Ectodermal cell (in vitro differentiated cells): ENCODE measurements around the gene LTBP3.

Experiments
- H3K27ac ChIP-seq: 2 replicates; pipeline ENCODE4 v1.7.0; 2013; ENCODE audit warnings: mild to moderate bottlenecking, low read depth, low read length; ENCODE audit not compliant: insufficient read depth, poor library complexity, severe bottlenecking
- H3K27me3 ChIP-seq: 2 replicates; pipeline ENCODE4 v1.7.0; 2013; ENCODE audit warnings: mild to moderate bottlenecking, low read length; ENCODE audit not compliant: insufficient read depth, control insufficient read depth, poor library complexity, severe bottlenecking
- H3K36me3 ChIP-seq: one replicate; pipeline ENCODE4 v1.7.0; 2013; ENCODE audit warnings: low read length; ENCODE audit not compliant: control insufficient read depth, insufficient read depth
- H3K4me1 ChIP-seq: one replicate; pipeline ENCODE4 v1.7.0; 2013; ENCODE audit warnings: low read length; ENCODE audit not compliant: control insufficient read depth, insufficient read depth
- H3K4me3 ChIP-seq: 2 replicates; pipeline ENCODE4 v1.7.0; 2013; ENCODE audit warnings: low read depth, low read length, control low read depth; ENCODE audit not compliant: insufficient read depth
- H3K9me3 ChIP-seq: 2 replicates; pipeline ENCODE4 v1.7.0; 2013; ENCODE audit warnings: mild to moderate bottlenecking, low read length, moderate library complexity; ENCODE audit not compliant: control insufficient read depth
- WGBS, 2 experiments: methylation state at CpG; one replicate each; pipeline ENCODE4 v1.1.7; 2013; ENCODE audit warnings: missing lambda C conversion rate in 2 of 2; 5-methylcytosine and 5-hydroxymethylcytosine counted together

Gene LTBP3

DNA sequence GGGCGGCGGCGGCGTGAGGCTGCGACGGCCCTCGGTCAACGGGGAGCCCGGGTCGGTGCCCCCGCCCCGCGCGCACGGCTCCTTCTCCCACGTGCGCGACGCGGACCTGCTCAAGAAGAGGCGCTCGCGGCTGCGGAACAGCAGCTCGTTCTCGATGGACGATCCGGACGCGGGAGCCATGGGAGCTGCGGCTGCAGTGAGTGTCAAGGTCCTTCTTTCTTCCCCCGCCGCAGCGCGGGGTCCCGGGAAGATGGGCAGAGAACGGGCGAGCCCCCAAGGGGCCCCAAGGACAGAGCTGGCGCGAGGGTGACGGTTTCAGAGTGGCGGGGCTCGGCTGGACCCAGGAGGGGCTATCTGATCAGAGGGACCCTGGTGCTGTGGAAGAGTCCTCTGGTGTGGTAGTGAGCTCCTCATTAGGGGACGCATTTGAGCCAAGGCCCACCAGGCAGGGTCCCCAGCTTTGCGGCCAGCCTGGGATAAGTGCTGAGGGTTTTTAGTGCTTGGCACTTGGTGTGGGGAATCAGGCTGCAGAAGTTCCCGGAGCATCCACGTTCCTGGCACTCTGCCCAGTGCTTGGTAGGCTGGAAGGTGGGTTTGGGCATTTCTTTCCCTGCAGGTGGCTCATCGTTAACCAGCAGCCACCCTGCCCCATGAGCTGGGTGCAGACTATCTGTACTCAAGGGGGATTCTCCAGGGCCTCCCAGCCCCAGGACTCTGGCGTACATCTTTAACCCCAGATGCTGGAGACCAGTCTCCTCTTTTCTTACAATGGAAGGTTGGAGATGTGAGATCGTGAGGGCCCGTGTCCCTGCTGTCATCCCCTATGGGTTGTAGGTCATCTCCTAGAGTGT, 27.5 kb upstream of the LTBP3 start:
- no peaks in the 10 kb centered on the region for H3K9me3 ChIP-seq
- 68 to 69% methylated on average over 51 of the region's 51 CpGs for WGBS, 2 experiments
- no peaks in the 10 kb centered on the region for H3K36me3 ChIP-seq
- no peak overlapping the region for H3K4me3 ChIP-seq
- peaks cover 23% of the 10 kb centered on the region for H3K4me1 ChIP-seq
- H3K27me3 ChIP-seq = peaks cover 50% of the 10 kb centered on the region
- no peak overlapping the region for H3K27ac ChIP-seq

DNA sequence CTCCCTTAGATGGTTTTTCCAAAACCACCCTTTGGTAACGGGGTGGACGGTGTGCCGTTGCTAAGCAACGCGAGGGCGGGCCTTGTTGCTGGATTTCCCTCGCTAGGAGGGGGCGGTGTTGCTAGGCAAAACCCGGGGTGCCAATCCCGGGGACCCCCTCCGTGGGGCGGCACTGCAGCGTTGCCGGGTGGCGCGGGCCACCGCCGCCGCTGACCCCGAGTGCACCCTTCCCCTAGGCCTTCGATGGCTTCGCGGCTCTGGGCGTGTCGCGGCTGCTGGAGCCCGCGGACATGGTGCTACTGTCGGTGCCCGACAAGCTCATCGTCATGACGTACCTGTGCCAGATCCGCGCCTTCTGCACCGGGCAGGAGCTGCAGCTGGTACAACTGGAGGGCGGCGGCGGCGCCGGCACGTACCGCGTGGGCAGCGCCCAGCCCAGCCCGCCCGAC, 26.6 kb upstream of the LTBP3 start:
- peaks cover 43% of the 10 kb centered on the region for H3K27me3 ChIP-seq
- no peak overlapping the region for H3K27ac ChIP-seq
- peaks cover 23% of the 10 kb centered on the region for H3K4me1 ChIP-seq
- 45 to 50% methylated on average over 46 of the region's 46 CpGs for WGBS, 2 experiments
- no peaks in the 10 kb centered on the region for H3K36me3 ChIP-seq
- no peaks in the 10 kb centered on the region for H3K9me3 ChIP-seq
- peak overlapping the region; percentile 13 for H3K4me3 ChIP-seq

DNA sequence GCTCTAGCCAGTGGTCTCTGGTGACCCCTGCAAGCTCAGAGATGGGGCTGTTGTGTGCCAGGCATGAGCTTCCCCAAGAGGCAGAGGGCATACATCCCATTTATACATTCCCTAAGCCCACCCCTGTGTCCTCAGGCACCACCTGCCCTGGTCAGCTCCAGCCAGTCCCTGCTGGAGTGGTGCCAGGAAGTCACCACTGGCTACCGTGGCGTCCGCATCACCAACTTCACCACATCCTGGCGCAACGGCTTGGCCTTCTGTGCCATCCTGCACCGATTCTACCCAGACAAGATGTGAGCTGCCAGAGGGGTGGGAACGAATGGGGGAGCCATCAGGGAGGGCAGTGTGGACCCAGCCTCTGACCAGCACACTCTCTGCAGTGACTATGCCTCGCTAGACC, 25.9 kb upstream of the LTBP3 start:
- Histone ChIP-seq H3K4me1 (peaks cover 23% of the 10 kb centered on the region), H3K27ac (no peak overlapping the region), H3K4me3 (no peak overlapping the region), H3K27me3 (peaks cover 43% of the 10 kb centered on the region), H3K9me3 (no peaks in the 10 kb centered on the region), H3K36me3 (no peaks in the 10 kb centered on the region)
- WGBS, 2 experiments = 90 to 91% methylated on average over 8 of the region's 8 CpGs

DNA sequence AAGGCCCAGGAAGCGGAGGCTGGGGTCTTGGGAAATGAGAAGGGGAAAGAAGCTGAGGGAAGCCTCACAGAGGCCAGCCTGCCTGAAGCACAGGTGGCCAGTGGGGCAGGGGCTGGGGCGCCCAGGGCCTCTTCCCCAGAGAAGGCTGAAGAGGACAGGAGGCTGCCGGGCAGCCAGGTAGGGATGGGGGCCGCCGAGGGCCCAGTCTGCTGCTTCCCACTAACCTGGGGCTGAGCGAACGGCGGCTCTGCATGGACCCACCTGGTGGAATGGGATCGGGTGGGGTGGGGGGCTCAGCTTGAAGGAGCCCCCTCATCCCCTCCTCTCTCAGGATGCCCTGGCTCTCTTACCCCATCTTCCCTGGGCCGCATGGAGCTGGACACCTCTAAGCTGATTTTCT, 25.4 kb upstream of the LTBP3 start:
- H3K4me1 ChIP-seq = peaks cover 23% of the 10 kb centered on the region
- H3K9me3 ChIP-seq = no peaks in the 10 kb centered on the region
- no peak overlapping the region for H3K4me3 ChIP-seq
- 93 to 94% methylated on average over 10 of the region's 10 CpGs for WGBS, 2 experiments
- H3K36me3 ChIP-seq = no peaks in the 10 kb centered on the region
- peaks cover 43% of the 10 kb centered on the region for H3K27me3 ChIP-seq
- no peak overlapping the region for H3K27ac ChIP-seq

DNA sequence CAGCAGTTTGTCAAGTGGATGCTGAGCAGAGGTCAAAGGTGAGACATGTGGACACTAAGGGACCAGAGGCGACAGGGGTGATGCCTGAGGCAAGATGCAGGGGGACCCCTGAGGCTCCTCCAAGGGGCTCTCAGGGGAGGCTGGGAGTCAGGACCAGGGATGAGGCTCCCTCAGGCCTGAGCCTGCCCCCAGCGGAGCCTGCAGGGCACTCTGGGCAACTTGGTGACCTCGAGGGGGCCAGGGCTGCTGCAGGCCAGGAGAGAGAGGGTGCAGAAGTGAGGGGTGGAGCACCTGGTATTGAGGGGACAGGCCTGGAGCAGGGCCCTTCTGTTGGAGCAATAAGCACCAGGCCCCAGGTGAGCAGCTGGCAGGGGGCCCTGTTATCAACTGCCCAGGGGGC, 23.8 kb upstream of the LTBP3 start:
- Histone ChIP-seq H3K9me3 (no peaks in the 10 kb centered on the region), H3K36me3 (no peaks in the 10 kb centered on the region), H3K4me3 (no peak overlapping the region), H3K27ac (no peak overlapping the region), H3K4me1 (peaks cover 11% of the 10 kb centered on the region), H3K27me3 (peaks cover 46% of the 10 kb centered on the region)
- 89 to 94% methylated on average over 3 of the region's 3 CpGs for WGBS, 2 experiments

DNA sequence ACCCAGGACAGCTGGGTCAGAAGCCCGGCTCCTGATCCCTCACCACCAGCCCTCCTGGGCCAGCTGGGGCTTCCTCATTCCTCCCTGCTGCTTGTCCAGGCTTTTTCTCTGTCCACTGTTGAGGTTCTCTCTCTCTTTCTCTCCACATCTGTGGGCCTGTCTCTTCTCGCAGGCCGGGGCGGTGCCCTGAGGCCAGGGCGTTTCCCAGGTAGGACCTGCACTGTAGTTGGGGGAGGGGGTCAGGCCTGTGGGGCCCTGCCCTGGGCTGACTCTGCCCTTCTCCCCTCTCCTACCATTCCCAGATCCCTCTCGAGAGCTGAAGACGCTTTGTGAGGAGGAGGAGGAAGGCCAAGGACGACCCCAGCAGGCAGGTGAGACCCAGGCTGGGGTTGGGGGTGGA, 22.6 kb upstream of the LTBP3 start:
- WGBS, 2 experiments = 92 to 93% methylated on average over 7 to 8 of the region's 8 CpGs
- H3K9me3 ChIP-seq = no peaks in the 10 kb centered on the region
- peaks cover 50% of the 10 kb centered on the region for H3K27me3 ChIP-seq
- peaks cover 6% of the 10 kb centered on the region for H3K4me1 ChIP-seq
- no peak overlapping the region for H3K4me3 ChIP-seq
- no peak overlapping the region for H3K27ac ChIP-seq
- H3K36me3 ChIP-seq = no peaks in the 10 kb centered on the region

DNA sequence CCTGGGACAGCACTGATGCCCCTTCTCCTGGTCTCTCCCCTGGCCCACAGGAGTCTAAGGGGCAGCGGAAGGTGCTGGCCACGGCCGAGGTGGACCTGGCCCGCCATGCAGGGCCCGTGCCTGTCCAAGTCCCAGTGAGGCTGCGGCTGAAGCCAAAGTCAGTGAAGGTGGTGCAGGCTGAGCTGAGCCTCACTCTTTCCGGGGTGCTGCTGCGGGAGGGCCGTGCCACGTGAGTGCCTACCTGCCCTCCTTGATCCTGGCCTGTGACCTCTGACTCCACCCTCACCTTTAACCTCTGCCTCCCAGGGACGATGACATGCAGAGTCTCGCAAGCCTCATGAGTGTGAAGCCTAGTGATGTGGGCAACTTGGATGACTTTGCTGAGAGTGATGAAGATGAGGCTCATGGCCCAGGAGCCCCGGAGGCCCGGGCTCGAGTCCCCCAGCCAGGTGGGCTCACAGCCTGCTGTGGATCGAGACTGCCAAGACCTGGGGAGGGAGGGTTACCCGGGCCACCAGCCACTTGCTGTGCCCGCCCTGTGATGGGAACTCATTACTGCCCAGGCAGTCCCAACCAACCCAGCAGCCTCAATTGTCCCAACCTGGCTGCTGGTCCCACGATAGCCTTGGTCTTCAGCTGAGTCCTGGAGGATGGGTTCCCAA, 22.0 kb upstream of the LTBP3 start:
- Histone ChIP-seq H3K27me3 (peaks cover 50% of the 10 kb centered on the region), H3K4me1 (peaks cover 6% of the 10 kb centered on the region), H3K36me3 (no peaks in the 10 kb centered on the region), H3K27ac (no peak overlapping the region), H3K4me3 (no peak overlapping the region), H3K9me3 (no peaks in the 10 kb centered on the region)
- WGBS, 2 experiments = 93 to 94% methylated on average over 19 of the region's 19 CpGs

DNA sequence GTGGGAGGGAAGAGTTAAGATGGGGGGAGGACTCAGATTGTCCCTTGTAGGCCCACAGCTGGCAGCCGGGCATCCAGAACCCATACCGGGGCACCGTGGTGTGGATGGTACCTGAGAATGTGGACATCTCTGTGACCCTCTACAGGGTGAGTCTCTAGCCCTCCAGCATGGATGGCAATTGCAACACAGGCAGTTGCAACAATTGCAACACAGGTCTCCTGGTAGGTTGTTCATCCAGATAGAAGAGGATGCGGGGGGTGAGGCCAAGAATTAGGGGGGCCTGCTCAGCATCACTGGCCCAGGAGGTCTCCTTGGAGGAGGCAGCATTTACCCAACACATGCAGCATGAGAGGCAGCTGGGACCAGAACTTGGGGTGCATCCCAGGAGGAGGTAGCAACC, 21.1 kb upstream of the LTBP3 start:
- Histone ChIP-seq H3K27ac (no peak overlapping the region), H3K36me3 (no peaks in the 10 kb centered on the region), H3K27me3 (peaks cover 50% of the 10 kb centered on the region), H3K9me3 (no peaks in the 10 kb centered on the region), H3K4me3 (no peak overlapping the region), H3K4me1 (peaks cover 2% of the 10 kb centered on the region)
- WGBS, 2 experiments = 89 to 93% methylated on average over 4 of the region's 4 CpGs

DNA sequence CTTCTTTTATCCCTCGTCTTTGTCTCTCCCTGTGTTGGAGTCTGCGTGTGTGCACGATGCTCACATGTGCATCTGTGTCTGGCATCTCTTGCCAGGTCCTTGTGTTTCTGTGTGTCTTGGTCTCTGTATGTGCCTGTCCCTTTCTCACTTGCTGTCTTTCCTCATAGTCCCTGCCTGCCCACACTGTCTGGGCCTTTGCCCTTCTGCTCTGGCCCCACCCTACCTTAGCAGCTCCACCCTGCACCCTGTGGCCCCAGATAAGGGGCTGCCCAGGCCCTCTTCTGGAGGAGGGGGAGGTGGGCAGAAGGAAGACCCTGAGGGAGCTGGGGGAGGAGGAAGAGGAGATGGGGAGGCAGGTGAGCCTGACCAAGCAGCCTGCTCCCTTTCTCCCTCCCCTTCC, 20.5 kb upstream of the LTBP3 start:
- H3K27me3 ChIP-seq = peaks cover 47% of the 10 kb centered on the region
- H3K9me3 ChIP-seq = no peaks in the 10 kb centered on the region
- no peak overlapping the region for H3K27ac ChIP-seq
- no peaks in the 10 kb centered on the region for H3K36me3 ChIP-seq
- H3K4me3 ChIP-seq = no peak overlapping the region
- peaks cover 4% of the 10 kb centered on the region for H3K4me1 ChIP-seq
- WGBS, 2 experiments = 87 to 91% methylated on average over 3 of the region's 3 CpGs

DNA sequence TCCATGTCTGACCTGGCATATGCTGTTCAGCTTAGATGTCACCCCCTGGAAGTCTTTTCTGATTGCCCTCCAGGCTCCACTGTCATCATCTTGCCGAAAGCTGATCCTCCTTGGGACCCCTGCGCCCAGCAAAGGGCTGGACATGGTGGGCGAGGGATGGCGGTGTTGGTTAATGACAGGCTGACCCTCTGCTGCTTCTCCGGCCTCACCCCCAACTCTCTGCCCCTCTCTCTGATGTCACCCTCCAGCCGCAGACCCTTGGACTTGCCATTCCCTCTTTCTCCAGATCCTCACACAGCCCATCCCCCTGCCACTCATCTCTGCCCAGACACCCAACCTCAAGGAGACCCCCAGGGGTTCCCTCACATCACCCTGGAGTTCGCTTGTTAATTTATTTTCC, 20.0 kb upstream of the LTBP3 start:
- Histone ChIP-seq H3K27ac (no peak overlapping the region), H3K27me3 (peaks cover 47% of the 10 kb centered on the region), H3K36me3 (no peaks in the 10 kb centered on the region), H3K4me1 (peaks cover 9% of the 10 kb centered on the region), H3K9me3 (no peaks in the 10 kb centered on the region), H3K4me3 (no peak overlapping the region)
- WGBS, 2 experiments = 88 to 93% methylated on average over 7 of the region's 7 CpGs
